ENCODE results near the gene SERHL2.
"Not testable (repeated sequence)": the region's sequence is repeated elsewhere in the genome, so short reads cannot be mapped to it uniquely, and the experiment has no call there.

DNA sequence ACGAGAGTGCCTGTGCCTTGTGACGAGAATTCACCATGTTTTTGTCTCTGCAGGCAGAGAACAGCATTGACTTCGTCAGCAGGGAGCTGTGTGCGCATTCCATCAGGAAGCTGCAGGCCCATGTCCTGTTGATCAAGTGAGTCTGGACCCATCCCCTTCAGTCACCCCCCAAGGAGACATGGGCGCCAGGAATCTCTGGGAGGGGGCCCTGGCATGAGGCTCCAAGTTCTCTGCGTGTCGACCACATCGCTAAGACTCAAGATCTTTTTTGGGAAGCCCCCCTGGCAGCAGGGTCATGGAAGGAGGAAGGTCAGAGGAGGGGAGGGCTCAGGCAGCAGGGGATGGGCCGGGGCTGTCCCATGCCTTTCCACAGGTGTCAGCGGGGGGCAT, 44.8 kb upstream of the SERHL2 start:
- TF ChIP-seq, protein P1, sequence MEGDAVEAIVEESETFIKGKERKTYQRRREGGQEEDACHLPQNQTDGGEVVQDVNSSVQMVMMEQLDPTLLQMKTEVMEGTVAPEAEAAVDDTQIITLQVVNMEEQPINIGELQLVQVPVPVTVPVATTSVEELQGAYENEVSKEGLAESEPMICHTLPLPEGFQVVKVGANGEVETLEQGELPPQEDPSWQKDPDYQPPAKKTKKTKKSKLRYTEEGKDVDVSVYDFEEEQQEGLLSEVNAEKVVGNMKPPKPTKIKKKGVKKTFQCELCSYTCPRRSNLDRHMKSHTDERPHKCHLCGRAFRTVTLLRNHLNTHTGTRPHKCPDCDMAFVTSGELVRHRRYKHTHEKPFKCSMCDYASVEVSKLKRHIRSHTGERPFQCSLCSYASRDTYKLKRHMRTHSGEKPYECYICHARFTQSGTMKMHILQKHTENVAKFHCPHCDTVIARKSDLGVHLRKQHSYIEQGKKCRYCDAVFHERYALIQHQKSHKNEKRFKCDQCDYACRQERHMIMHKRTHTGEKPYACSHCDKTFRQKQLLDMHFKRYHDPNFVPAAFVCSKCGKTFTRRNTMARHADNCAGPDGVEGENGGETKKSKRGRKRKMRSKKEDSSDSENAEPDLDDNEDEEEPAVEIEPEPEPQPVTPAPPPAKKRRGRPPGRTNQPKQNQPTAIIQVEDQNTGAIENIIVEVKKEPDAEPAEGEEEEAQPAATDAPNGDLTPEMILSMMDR (IDR thresholded peaks at IDR 0.05), result not testable (repeated sequence)
- not testable (repeated sequence) for TF ChIP-seq POLR2A (IDR thresholded peaks at IDR 0.05)

Data from vagina (tissue), 2 donors.